ENCODE measurements around the gene FAM53B.
"Not testable (repeated sequence)": the region's sequence is repeated elsewhere in the genome, so short reads cannot be mapped to it uniquely, and the experiment has no call there.

The FAM53B gene

GRCh38 chr10:124744102-124745050, at the start of gene FAM53B:
FAM53B (minus strand) TSS chr10:124744378; CDS start chr10:124706713, 37,665 bp downstream.
- in situ Hi-C loops (cut with MboI; ENCODE audit: low sequenced_read_pairs) = no loop called here

GRCh38 chr10:124792998-124793352, 48.8 kb upstream of the FAM53B start:
- in situ Hi-C loops (cut with MboI; ENCODE audit: low sequenced_read_pairs) = no loop called here

- in situ Hi-C loops (cut with MboI; ENCODE audit: low sequenced_read_pairs) = no loop called here
Measured at GRCh38 chr10:124791547-124792348, 47.6 kb upstream of the FAM53B start, which contains the start of gene EEF1AKMT2. EEF1AKMT2 (minus strand) TSS chr10:124791887; CDS start chr10:124791833, 54 bp downstream.

- in situ Hi-C loops (cut with MboI; ENCODE audit: low sequenced_read_pairs) = not testable (repeated sequence)
Measured at GRCh38 chr10:124782900-124783299, 38.7 kb upstream of the FAM53B start.

GRCh38 chr10:124768791-124769190, 24.6 kb upstream of the FAM53B start:
- in situ Hi-C loops (cut with MboI; ENCODE audit: low sequenced_read_pairs) = no loop called here

- in situ Hi-C loops (cut with MboI; ENCODE audit: low sequenced_read_pairs) = no loop called here
Measured at GRCh38 chr10:124765256-124765655, 21.1 kb upstream of the FAM53B start.

- in situ Hi-C loops (cut with MboI; ENCODE audit: low sequenced_read_pairs) = no loop called here
Measured at GRCh38 chr10:124763267-124763666, 19.1 kb upstream of the FAM53B start.

GRCh38 chr10:124762281-124762680, 18.1 kb upstream of the FAM53B start:
- in situ Hi-C loops (cut with MboI; ENCODE audit: low sequenced_read_pairs) = no loop called here

- in situ Hi-C loops (cut with MboI; ENCODE audit: low sequenced_read_pairs) = no loop called here
Measured at GRCh38 chr10:124756156-124756903, 12.2 kb upstream of the FAM53B start.

- in situ Hi-C loops (cut with MboI; ENCODE audit: low sequenced_read_pairs) = no loop called here
Measured at GRCh38 chr10:124755581-124755980, 11.4 kb upstream of the FAM53B start.

GRCh38 chr10:124754227-124754626, 10.0 kb upstream of the FAM53B start:
- in situ Hi-C loops (cut with MboI; ENCODE audit: low sequenced_read_pairs) = no loop called here

GRCh38 chr10:124748953-124749645, 4.9 kb upstream of the FAM53B start:
- in situ Hi-C loops (cut with MboI; ENCODE audit: low sequenced_read_pairs) = no loop called here

- in situ Hi-C loops (cut with MboI; ENCODE audit: low sequenced_read_pairs) = no loop called here
Measured at GRCh38 chr10:124748166-124748565, 4.0 kb upstream of the FAM53B start.

GRCh38 chr10:124747745-124748144, 3.6 kb upstream of the FAM53B start:
- in situ Hi-C loops (cut with MboI; ENCODE audit: low sequenced_read_pairs) = no loop called here

GRCh38 chr10:124746992-124747391, 2.8 kb upstream of the FAM53B start:
- in situ Hi-C loops (cut with MboI; ENCODE audit: low sequenced_read_pairs) = no loop called here

GRCh38 chr10:124746447-124746846, 2.3 kb upstream of the FAM53B start:
- in situ Hi-C loops (cut with MboI; ENCODE audit: low sequenced_read_pairs) = not testable (repeated sequence)

- in situ Hi-C loops (cut with MboI; ENCODE audit: low sequenced_read_pairs) = no loop called here
Measured at GRCh38 chr10:124745673-124746072, 1.5 kb upstream of the FAM53B start.

GRCh38 chr10:124745252-124745651, 1.1 kb upstream of the FAM53B start:
- in situ Hi-C loops (cut with MboI; ENCODE audit: low sequenced_read_pairs) = no loop called here

GRCh38 chr10:124743191-124744101, 732 bp downstream of the FAM53B start:
- in situ Hi-C loops (cut with MboI; ENCODE audit: low sequenced_read_pairs) = no loop called here

Data from HL-60/S4 treated with retinoic acid at 250 ng/mL for 4 days and 3 days (cell line).